Breast epithelium (tissue), 3 donors: ENCODE results near the gene PXN.
"Not testable (repeated sequence)": the region's sequence is repeated elsewhere in the genome, so short reads cannot be mapped to it uniquely, and the experiment has no call there.

Experiments
- POLR2A ChIP-seq: fragments of 450-650 bp; IDR thresholded peaks from one replicate; pipeline ENCODE4 v1.6.1; 2016; ENCODE audit warnings: antibody characterized with exemption, mild to moderate bottlenecking, moderate library complexity
- POLR2AphosphoS5 ChIP-seq, 3 donors: sonication (generic); formaldehyde crosslinking; IDR thresholded peaks; one replicate each; pipeline ENCODE4 v1.6.1; 2017; ENCODE audit warnings: antibody characterized with exemption in 3 of 3
- TF ChIP-seq, protein P1 (sequence below), 3 donors: fragments of 450-650 bp; IDR thresholded peaks; one replicate each; pipeline ENCODE4 v1.5.1; 2016 to 2017; ENCODE audit warnings: antibody characterized with exemption in 3 of 3, mild to moderate bottlenecking in 3 of 3, moderate library complexity in 3 of 3

DNA sequence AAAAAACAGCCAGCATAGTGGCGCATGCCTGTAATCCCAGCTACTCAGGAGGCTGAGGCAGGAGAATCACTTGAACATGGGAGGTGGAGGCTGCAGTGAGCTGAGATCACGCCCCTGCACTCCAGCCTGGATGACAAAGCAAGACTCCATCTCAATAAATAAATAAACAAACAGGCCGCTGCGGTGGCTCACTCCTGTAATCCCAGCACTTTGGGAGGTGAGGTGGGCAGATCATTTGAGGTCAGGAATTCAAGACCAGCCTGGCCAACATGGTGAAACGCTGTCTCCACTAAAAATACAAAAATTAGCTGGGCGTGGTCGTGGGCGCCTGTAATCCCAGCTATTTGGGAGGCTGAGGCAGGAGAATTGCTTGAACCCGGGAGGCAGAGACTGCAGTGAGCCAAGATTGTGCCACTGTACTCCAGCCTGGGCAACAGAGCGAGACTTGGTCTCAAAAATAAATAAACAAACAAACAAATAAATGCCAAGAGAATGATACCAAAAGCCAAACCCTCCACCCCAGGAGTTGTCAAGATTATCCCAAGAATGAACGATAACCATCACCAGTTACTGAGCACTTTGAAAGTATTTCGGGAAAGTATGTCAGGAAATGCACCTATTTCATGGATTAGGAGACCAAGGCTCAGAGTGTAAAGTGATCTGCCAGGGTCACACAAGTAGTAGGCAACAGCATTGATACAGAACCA, 14.0 kb downstream of the PXN start:
- TF ChIP-seq, protein P1, sequence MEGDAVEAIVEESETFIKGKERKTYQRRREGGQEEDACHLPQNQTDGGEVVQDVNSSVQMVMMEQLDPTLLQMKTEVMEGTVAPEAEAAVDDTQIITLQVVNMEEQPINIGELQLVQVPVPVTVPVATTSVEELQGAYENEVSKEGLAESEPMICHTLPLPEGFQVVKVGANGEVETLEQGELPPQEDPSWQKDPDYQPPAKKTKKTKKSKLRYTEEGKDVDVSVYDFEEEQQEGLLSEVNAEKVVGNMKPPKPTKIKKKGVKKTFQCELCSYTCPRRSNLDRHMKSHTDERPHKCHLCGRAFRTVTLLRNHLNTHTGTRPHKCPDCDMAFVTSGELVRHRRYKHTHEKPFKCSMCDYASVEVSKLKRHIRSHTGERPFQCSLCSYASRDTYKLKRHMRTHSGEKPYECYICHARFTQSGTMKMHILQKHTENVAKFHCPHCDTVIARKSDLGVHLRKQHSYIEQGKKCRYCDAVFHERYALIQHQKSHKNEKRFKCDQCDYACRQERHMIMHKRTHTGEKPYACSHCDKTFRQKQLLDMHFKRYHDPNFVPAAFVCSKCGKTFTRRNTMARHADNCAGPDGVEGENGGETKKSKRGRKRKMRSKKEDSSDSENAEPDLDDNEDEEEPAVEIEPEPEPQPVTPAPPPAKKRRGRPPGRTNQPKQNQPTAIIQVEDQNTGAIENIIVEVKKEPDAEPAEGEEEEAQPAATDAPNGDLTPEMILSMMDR (IDR thresholded peaks at IDR 0.05) = not testable (repeated sequence)
- TF ChIP-seq POLR2A; POLR2AphosphoS5 (IDR thresholded peaks at IDR 0.05): not testable (repeated sequence)
